Activated T-cell treated with anti-CD3 and anti-CD28 coated beads, Interleukin-2, amount 50 U/mL, for 72 hours (primary cell): ENCODE measurements around the gene C19orf25. TPM values are rescaled to one million over a fixed set of nuclear protein-coding genes. Genes with fewer than 3 reads are reported as not detected.
A peak's percentile ranks its signal among the peaks of the same experiment; 100 is the strongest.

Experiments used
- ATAC-seq, 2 donors: fragments of 150-1000 bp; cut with Tn5 transposase; replicated peaks in 1 of 2; 2 replicates each; pipeline ENCODE4 v1.10.0; 2021; ENCODE audit warnings: moderate library complexity in 2 of 2, mild to moderate bottlenecking in 1 of 2
- DNase-seq, 2 donors: peaks; one replicate each; pipeline ENCODE4 v3.0.0; 2021 to 2022; ENCODE audit warnings: mixed read lengths in 1 of 2
- H3K27ac Mint-ChIP-seq: one replicate; pipeline ENCODE4 v1.8.0; 2022; ENCODE audit warnings: mild to moderate bottlenecking, moderate library complexity, mixed read lengths
- H3K27me3 Mint-ChIP-seq: one replicate; pipeline ENCODE4 v1.8.0; 2022; ENCODE audit warnings: low read depth, mixed read lengths
- H3K36me3 Mint-ChIP-seq, 2 donors: one replicate each; pipeline ENCODE4 v1.8.0; 2022; ENCODE audit warnings: mixed read lengths in 2 of 2, mild to moderate bottlenecking in 1 of 2; ENCODE audit not compliant: insufficient read depth in 2 of 2
- H3K4me1 Mint-ChIP-seq: one replicate; pipeline ENCODE4 v1.8.0; 2022; ENCODE audit warnings: low read depth, mixed read lengths
- H3K4me3 Mint-ChIP-seq, 2 donors: one replicate each; pipeline ENCODE4 v1.8.0; 2022; ENCODE audit warnings: mild to moderate bottlenecking in 2 of 2, mixed read lengths in 2 of 2, moderate library complexity in 2 of 2
- H3K9me3 Mint-ChIP-seq, 2 donors: one replicate each; pipeline ENCODE4 v1.8.0; 2022; ENCODE audit warnings: mixed read lengths in 2 of 2
- total RNA-seq, 2 donors: library from RNA; stranded (reverse); gene quantifications; one replicate each; pipeline ENCODE4 v1.2.3, GENCODE V29; 2022

The C19orf25 gene
- total RNA-seq, 2 donors from 2014 or later: 28.1 to 31.7 TPM

DNA sequence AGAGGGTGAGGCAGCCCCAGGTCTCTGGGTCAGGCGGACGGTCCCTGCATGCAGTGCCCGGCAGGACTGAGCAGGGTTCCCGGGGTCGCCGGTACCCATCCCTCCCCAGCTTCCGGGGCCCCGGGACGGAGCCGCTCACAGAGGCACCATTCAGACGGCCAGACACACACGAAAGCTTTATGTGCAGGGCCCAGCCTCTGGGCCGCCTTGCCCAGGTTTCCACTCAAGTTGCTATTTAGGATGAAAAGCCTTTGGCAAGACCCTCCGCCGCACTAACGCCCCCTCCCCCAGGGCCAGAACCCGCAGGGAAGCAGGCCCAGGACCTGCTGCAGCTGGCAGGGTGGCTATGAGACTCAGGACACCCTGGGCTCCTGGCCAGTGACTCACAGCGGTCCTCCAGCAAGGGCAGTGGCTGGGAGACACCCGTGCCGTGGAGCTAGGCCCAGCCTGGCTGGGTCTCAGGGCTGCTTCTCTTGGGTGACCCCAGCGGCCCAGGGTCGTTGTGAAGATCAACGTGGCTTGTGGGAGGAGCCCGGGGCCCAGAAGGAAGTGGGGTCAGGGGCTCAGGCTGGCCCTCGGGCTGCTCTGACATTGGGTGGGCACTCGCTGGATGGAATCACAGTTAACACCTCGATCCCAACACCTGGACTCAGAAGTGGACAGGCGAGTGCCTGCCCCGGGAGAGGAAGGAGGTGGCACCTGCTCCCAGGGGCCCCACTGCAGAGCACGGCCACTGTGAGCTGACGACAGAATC lies 4.8 kb downstream of the C19orf25 start:
- no peak for DNase-seq
- peaks cover 2 to 5% of the 10 kb centered on the region in 2 donors for H3K36me3 Mint-ChIP-seq
- no peak overlapping the region for H3K27ac Mint-ChIP-seq
- ATAC-seq: no peak
- peaks cover 6% of the 10 kb centered on the region for H3K27me3 Mint-ChIP-seq
- no peaks in the 10 kb centered on the region for H3K9me3 Mint-ChIP-seq
- no peak overlapping the region for H3K4me3 Mint-ChIP-seq
- H3K4me1 Mint-ChIP-seq: peaks cover 28% of the 10 kb centered on the region

DNA sequence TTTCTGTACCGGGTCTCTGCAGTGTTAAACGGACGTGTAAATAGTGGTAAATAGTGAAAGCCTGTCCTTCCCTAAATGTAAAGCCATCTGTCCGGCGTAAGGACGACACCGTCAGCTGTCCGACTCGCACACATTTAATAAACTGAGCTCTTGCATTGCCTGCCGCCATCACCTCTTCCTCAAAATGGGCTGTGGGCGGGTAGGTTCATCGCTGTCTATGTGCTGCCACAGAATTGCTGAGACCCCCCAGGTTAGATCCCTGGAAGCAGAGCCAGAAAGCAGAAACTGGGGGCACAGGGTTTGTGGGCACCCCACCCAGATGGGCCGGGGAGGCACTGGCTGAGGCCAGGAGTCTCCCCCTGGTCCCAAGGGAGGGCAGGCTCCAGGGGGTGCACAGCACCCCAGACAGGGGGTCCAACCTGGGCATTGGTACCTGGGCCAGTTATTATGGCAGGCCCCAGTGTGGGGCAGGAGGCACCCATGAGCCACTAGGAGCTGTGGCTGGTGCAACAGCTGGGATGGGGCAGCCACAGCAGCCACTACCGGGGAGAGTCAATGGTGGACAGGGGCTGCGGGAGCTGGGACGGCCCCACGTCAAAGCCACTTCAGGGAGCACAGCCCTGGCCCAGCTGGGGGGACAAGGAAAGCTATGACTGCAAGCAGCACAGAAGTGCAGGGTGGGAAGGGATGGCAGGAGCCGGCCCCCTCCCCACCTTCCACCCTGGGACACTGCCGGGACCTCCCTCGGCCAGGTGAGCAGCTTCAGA lies 5.7 kb downstream of the C19orf25 start:
- DNase-seq (no peak), ATAC-seq (no peak)
- no peaks in the 10 kb centered on the region for H3K9me3 Mint-ChIP-seq
- H3K36me3 Mint-ChIP-seq: peaks cover 0 to 1% of the 10 kb centered on the region in 2 donors
- H3K27ac Mint-ChIP-seq: no peak overlapping the region
- H3K4me1 Mint-ChIP-seq: peaks cover 22% of the 10 kb centered on the region
- H3K4me3 Mint-ChIP-seq: no peak overlapping the region
- H3K27me3 Mint-ChIP-seq: peaks cover 6% of the 10 kb centered on the region

DNA sequence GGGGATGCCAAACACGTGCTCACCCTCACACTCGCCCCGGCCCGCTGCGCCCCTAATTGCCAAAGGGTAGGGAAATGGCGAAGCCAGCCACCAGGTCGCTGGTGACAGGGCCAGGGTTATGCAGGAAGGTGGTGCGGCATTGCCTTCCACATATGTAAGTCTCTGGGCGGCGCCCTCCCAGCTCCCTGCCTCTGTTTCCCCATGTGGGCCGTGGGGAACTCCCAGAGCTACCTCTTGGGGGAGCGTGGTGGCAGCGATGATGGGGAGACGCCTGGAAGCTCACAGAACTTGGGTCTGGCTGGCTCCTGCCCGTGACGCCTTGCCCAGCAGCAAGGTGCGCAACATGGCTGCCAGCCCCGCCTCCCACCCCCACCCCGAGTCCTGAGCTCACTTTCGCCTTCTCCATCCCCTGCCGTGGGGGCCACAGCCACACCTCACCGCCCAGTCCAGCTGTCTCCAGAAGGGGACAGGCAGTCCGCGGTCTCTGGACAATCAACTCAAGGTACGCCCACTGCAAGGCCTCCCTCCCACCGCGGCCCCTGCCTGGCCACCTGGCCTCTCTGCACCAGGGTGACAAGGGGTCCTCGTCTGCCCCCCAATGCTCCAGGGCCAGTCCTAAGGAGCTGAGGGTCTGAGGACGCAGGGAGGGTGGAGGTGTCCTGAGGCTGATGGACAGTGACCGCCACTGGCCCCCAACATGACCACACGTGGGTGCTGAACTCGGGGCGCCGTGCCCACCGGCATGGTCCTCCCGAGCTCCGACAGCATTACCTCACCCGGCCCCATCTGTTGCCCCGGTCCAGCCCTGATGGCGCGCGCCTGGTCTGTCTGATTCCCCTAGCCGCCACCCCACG lies 6.6 kb downstream of the C19orf25 start:
- no peak for DNase-seq

DNA sequence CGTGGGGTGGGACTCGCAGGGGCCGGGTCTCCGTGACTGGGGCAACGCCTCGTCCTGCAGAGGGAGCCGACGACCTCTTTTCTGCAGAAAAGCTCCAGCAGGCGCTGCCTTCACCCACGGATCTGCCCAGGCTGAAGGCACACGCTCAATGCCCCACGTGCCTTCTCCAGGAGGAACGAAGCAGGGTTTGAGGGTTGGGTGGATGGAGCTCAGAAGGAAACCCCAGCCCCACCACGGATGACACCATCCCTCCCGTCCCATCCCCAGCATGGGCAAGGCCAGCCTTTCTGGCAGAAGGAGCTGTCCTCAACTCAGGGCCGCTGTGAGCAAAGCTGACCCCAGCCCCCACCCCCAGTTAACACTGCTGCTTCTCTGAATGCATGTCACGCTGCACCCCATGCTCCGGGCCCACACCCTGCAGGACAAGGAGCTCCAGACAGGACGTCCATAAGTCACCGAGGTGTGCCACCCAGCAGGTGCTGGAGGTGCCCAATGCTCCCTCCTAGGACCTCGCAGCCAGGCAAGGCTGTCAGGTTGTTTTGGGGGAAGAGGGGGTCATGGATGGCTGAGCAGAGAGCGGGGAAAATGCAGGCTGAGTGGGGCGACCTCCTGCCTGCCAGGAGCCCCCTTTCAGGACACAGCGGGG lies 7.4 kb downstream of the C19orf25 start:
- H3K9me3 Mint-ChIP-seq: no peaks in the 10 kb centered on the region
- H3K27me3 Mint-ChIP-seq: peaks cover 6% of the 10 kb centered on the region
- ATAC-seq (no peak), DNase-seq (no peak)
- no peaks in the 10 kb centered on the region for H3K36me3 Mint-ChIP-seq
- peak overlapping the region; percentile 47 to 65 for H3K4me3 Mint-ChIP-seq
- no peak overlapping the region for H3K27ac Mint-ChIP-seq
- peaks cover 6% of the 10 kb centered on the region for H3K4me1 Mint-ChIP-seq

More for the DNA sequence above, 6.6 kb downstream of the C19orf25 start:
- Mint-ChIP-seq H3K4me1 (peaks cover 14% of the 10 kb centered on the region), H3K4me3 (no peak overlapping the region), H3K36me3 (no peaks in the 10 kb centered on the region), H3K27ac (no peak overlapping the region), H3K9me3 (no peaks in the 10 kb centered on the region), H3K27me3 (peaks cover 6% of the 10 kb centered on the region)
- no peak for ATAC-seq

DNA sequence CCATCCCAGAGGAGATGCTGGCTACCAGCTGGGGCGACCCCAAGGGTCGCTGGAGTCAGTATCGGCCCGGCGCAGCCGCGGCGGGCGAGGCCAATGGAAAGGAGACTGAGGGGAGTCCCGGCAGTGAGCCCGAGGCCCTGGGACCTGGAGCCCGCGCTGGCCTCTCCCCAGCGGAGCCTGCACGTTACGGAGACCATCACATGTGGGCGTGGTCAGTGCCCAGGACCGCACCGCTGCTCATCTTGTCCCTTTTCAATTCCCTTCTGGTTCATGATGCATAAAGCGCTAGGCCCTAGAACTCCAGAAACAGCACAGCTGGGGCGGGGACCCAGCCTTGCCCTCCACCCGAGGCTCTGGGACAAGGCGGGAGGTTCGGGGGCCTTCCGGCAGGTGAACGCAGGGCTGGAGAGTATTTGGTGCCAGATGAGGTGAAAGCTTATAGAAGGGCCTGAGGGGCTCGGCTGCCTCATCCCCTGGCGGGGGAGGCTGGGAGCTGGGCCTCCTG lies 8.0 kb downstream of the C19orf25 start:
- H3K27ac Mint-ChIP-seq: no peak overlapping the region
- DNase-seq: peak in 1 of 2 donors; percentile 37
- H3K4me3 Mint-ChIP-seq: peak overlapping the region; percentile 47 to 65
- peak; percentile 27 to 38 for ATAC-seq
- peaks cover 4% of the 10 kb centered on the region for H3K4me1 Mint-ChIP-seq
- no peaks in the 10 kb centered on the region for H3K9me3 Mint-ChIP-seq
- peaks cover 6% of the 10 kb centered on the region for H3K27me3 Mint-ChIP-seq
- H3K36me3 Mint-ChIP-seq: no peaks in the 10 kb centered on the region

DNA sequence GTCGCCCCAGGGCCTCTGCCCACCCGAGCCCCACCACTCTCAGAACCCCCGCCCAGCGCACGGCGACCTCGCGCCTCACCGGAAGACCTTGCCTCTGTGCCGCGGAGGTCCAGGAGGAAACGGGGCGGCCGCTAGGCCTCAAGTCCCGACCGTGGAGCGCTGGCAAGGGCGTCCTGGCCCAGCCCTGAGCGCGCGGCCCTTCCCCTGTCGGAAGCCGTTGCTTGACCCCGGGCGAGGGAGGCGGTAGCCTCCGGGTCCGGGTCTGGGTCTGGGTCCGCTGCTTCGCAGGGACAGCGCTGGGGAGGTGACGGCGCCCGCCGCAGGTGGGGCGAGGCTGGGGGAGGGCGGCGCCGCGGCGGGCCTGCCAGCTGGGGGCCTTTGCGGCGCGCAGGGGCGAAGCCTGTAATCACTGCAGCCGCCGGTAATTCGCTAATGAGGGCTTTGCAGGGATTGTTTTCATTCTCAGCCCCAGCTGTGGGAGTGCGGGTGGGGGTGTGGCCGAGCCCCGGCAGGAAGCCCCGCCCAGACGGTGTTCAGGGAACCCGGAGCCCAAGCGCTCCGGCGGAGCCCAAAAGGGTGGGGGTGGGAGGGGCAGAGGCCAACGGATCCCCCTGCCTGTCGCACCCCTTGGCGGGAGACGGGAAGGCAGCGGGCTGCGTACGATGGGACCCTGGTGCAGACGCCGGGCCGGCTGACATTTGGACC lies 8.6 kb downstream of the C19orf25 start:
- peak; percentile 48 to 60 for ATAC-seq
- DNase-seq: peak; percentile 71 to 74
- H3K36me3 Mint-ChIP-seq: no peaks in the 10 kb centered on the region
- peaks cover 4% of the 10 kb centered on the region for H3K4me1 Mint-ChIP-seq
- H3K9me3 Mint-ChIP-seq: no peaks in the 10 kb centered on the region
- peaks cover 6% of the 10 kb centered on the region for H3K27me3 Mint-ChIP-seq
- H3K27ac Mint-ChIP-seq: no peak overlapping the region
- peak overlapping the region; percentile 80 to 82 for H3K4me3 Mint-ChIP-seq

DNA sequence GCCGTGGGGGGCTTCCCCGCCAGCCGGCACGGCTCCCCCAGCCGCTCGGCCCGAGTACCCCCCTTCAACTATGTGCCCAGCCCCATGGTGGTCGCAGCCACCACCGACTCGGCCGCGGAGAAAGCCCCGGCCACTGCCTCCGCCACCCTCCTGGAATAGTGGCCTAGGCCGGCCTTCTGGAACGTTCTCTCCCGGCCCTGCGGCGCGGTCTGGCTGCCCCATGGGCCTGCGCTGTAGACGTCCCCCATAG lies 9.0 kb downstream of the C19orf25 start:
- Mint-ChIP-seq H3K9me3 (no peaks in the 10 kb centered on the region), H3K36me3 (no peaks in the 10 kb centered on the region), H3K4me1 (peaks cover 4% of the 10 kb centered on the region), H3K4me3 (peak overlapping the region; percentile 80 to 82), H3K27ac (no peak overlapping the region), H3K27me3 (peaks cover 6% of the 10 kb centered on the region)
- DNase-seq (no peak), ATAC-seq (no peak)

DNA sequence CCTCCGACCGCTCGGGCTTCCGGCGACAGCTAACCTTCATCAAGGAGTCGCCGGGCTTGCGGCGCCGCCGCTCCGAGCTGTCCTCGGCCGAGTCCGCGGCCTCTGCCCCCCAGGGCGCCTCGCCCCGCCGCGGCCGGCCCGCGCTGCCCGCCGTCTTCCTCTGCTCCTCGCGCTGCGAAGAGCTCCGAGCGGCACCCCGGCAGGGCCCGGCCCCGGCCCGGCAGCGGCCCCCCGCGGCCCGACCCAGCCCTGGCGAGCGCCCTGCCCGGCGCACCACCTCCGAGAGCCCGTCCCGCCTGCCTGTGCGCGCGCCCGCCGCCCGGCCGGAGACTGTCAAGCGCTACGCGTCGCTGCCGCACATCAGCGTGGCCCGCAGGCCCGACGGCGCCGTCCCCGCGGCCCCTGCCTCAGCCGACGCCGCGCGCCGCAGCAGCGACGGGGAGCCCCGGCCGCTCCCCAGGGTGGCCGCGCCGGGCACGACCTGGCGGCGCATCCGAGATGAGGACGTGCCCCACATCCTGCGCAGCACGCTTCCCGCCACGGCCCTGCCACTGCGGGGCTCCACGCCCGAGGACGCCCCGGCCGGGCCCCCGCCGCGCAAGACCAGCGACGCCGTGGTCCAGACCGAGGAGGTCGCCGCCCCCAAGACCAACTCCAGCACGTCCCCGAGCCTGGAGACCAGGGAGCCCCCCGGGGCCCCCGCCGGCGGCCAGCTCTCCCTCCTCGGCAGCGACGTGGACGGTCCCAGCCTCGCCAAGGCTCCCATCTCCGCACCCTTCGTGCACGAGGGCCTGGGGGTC lies 9.6 kb downstream of the C19orf25 start:
- ATAC-seq: peak; percentile 39
- H3K9me3 Mint-ChIP-seq: no peaks in the 10 kb centered on the region
- no peaks in the 10 kb centered on the region for H3K36me3 Mint-ChIP-seq
- H3K4me1 Mint-ChIP-seq: peaks cover 4% of the 10 kb centered on the region
- DNase-seq: peak in 1 of 2 donors; percentile 52
- H3K4me3 Mint-ChIP-seq: peak overlapping the region in 1 of 2 donors; percentile 82
- peaks cover 6% of the 10 kb centered on the region for H3K27me3 Mint-ChIP-seq
- H3K27ac Mint-ChIP-seq: no peak overlapping the region

DNA sequence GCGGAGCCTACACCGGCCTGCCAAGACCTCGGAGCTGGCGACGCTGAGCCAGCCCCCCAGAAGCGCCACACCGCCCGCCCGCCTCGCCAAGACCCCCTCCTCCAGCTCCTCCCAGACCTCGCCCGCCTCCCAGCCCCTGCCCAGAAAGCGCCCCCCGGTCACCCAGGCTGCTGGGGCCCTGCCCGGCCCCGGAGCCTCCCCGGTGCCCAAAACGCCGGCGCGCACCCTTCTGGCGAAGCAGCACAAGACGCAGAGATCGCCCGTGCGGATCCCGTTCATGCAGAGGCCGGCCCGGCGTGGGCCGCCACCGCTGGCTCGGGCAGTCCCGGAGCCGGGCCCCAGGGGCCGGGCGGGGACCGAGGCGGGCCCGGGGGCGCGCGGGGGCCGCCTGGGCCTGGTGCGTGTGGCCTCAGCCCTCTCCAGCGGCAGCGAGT lies 10.2 kb downstream of the C19orf25 start:
- peak overlapping the region; percentile 29 to 37 for H3K4me3 Mint-ChIP-seq
- H3K9me3 Mint-ChIP-seq: no peaks in the 10 kb centered on the region
- ATAC-seq (peak; percentile 14 to 28), DNase-seq (peak; percentile 56 to 63)
- H3K27ac Mint-ChIP-seq: no peak overlapping the region
- no peaks in the 10 kb centered on the region for H3K36me3 Mint-ChIP-seq
- peaks cover 4% of the 10 kb centered on the region for H3K4me1 Mint-ChIP-seq
- peaks cover 6% of the 10 kb centered on the region for H3K27me3 Mint-ChIP-seq

DNA sequence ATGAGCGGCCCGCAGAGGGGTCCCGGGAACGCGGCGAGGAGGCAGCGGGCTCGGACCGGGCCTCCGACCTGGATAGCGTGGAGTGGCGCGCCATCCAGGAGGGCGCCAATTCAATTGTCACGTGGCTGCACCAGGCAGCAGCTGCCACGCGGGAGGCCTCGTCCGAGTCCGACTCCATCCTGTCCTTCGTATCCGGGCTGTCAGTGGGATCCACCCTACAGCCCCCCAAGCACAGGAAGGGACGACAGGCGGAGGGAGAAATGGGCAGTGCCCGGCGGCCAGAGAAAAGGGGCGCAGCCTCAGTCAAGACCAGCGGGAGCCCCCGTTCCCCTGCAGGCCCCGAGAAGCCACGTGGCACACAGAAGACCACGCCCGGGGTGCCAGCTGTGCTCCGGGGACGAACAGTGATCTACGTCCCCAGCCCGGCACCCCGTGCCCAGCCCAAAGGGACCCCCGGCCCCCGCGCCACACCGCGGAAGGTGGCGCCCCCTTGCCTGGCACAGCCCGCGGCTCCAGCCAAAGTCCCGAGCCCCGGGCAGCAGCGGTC lies 10.7 kb downstream of the C19orf25 start:
- DNase-seq (no peak), ATAC-seq (no peak)
- Mint-ChIP-seq H3K4me1 (peaks cover 4% of the 10 kb centered on the region), H3K27ac (no peak overlapping the region), H3K27me3 (peaks cover 6% of the 10 kb centered on the region), H3K9me3 (no peaks in the 10 kb centered on the region), H3K4me3 (peak overlapping the region; percentile 29 to 37), H3K36me3 (no peaks in the 10 kb centered on the region)

DNA sequence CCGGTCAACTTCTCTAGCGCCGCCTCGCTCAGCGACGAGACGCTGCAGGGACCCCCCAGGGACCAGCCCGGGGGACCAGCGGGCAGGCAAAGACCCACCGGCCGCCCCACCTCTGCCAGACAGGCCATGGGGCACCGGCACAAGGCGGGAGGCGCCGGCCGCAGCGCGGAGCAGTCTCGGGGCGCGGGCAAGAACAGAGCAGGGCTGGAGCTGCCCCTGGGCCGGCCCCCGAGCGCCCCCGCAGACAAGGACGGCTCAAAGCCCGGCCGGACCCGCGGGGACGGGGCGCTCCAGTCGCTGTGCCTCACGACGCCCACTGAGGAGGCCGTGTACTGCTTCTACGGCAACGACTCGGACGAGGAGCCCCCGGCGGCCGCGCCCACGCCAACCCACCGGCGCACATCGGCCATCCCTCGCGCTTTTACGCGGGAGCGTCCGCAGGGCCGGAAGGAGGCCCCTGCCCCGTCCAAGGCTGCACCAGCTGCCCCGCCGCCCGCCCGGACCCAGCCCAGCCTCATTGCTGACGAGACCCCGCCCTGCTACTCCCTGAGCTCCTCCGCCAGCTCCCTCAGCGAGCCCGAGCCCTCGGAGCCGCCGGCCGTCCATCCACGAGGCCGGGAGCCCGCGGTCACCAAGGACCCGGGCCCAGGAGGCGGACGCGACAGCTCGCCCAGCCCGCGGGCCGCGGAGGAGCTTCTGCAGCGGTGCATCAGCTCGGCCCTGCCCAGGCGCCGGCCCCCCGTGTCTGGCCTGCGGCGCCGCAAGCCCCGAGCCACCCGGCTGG lies 11.3 kb downstream of the C19orf25 start:
- Mint-ChIP-seq H3K4me3 (no peak overlapping the region), H3K36me3 (no peaks in the 10 kb centered on the region), H3K27me3 (peaks cover 6% of the 10 kb centered on the region), H3K4me1 (peaks cover 4% of the 10 kb centered on the region), H3K27ac (no peak overlapping the region), H3K9me3 (no peaks in the 10 kb centered on the region)
- DNase-seq: no peak
- no peak for ATAC-seq
